GM03348 (cell line): Measurements from ENCODE around the gene VKORC1L1.
A peak's percentile ranks its signal among the peaks of the same experiment; 100 is the strongest.
"Not testable (repeated sequence)": the region's sequence is repeated elsewhere in the genome, so short reads cannot be mapped to it uniquely, and the experiment has no call there.

Experiments used
- DNase-seq: peaks from one replicate; pipeline ENCODE4 v3.0.0; 2012; ENCODE audit warnings: low spot score

VKORC1L1 gene

DNA sequence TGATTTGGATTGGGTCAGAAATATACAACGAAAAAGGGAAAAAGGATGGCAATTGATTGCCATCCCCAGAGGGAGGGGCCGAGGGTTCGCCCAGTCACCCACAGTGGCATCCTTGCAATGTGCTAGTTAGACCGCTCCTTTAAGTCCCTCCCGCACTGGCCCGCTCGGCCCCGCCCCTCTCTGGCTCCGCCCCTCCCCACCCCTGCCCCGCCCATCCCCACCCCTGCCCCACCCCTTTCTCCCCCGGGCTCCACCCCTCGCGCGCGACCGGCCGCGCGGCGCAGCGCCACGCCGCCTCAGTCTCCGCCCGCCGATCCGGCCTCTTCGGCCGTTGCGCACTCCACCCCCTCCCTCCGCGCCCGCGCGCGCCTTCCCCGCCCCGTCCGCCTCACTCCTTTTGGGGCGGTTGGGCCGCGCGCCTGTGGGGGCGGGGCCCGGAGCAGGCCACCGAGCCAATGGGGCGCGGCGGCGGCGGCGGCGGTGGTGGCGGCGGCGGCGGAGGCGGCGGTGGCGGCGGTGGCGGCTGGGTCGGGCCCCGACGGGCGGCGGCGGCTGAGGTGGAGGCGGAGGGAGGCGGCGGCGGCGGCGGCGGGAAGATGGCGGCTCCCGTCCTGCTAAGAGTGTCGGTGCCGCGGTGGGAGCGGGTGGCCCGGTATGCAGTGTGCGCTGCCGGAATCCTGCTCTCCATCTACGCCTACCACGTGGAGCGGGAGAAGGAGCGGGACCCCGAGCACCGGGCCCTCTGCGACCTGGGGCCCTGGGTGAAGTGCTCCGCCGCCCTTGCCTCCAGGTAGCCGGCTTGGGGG lies at the start of gene VKORC1L1:
Gene VKORC1L1 (plus strand): TSS at position 299 of the 806 bp plus-strand sequence. CDS start 298 bp downstream, at position 597.
- DNase-seq, result peak; percentile 98

DNA sequence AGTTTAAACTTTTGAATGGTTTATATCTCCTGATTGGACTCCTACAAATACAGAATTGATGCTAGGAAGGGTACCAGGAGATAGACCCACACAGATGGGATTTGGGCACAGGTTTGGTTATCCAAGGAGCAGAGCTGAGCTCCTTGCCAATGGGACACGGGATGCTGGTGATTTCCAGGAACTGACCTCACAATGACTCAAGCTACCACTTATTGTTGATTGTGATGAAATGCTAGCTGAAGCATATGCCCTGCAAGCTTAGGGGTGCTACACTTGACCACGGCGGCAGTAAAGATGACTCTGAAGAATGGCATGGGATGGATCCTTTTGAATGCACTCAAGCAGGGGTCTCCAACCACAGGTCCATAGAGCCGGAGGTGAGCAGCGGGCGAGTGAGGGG lies 45.5 kb upstream of the VKORC1L1 start:
- DNase-seq, result no peak

DNA sequence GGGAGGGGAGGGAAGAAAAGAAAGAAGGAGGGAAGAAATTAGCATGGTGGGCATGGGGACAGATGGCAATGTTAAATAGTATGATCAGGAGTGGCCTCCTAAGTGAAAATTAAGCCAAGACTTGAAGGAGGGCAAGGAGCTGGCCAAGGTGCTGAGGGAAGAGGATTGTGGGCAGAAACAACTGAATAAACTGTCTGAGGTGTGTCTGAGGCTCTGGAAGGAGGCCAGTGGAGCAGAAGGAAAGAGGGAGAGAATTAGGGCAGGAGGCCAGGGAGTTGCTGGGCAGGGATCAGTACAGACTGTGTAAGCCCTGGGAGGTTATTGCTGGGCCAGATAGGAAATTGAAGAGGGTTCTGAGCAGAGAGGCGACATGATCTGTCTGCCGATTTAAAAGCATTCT lies 40.6 kb upstream of the VKORC1L1 start:
- DNase-seq, result no peak

- not testable (repeated sequence) for DNase-seq
Measured at GRCh38 chr7:65836684-65837083, 36.2 kb upstream of the VKORC1L1 start.

DNA sequence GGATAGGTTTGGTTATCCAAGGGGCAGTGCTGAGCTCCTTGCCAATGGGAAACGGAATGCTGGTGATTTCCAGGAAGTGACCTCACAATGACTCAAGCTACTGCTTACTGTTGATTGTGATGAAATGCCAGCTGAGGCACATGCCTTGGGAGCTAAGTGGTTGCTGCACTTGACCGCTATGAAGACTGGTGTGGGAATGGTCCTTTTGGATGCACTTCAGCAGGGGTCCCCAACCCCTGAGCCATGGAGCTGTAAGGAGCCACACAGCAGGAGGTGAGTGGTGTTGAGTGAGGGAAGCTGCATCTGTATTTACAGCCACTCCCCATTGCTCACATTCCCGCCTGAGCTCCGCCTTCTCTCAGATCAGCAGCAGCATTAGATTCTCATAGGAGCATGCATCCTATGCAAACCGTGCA lies 35.3 kb upstream of the VKORC1L1 start:
- DNase-seq, result not testable (repeated sequence)

- DNase-seq, result no peak
Measured at GRCh38 chr7:65839846-65840245, 33.0 kb upstream of the VKORC1L1 start.

DNA sequence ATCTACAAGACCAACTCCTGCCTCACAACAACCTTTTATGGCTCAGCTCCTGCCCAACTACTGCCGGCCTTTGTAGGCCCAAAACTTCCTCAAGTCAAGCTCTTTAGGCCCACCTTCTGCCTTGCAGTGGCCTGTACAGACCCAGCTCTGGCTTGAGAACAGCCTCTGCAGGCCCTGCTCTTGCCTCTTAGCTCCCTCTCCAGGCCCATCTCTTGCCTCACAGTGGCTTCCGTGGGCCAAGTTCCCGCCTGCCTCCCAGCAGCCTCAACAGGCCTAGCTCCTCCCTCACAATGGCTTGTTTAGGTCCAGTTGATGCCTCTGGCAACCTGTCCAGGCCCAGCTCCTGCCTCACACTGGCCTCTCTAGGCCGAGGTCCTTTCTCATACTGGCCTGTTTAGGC lies 32.4 kb upstream of the VKORC1L1 start:
- DNase-seq, result no peak

GRCh38 chr7:65843616-65844015 lies 29.3 kb upstream of the VKORC1L1 start:
- DNase-seq, result not testable (repeated sequence)

- DNase-seq, result no peak
Measured at GRCh38 chr7:65846008-65846570, 26.8 kb upstream of the VKORC1L1 start.

DNA sequence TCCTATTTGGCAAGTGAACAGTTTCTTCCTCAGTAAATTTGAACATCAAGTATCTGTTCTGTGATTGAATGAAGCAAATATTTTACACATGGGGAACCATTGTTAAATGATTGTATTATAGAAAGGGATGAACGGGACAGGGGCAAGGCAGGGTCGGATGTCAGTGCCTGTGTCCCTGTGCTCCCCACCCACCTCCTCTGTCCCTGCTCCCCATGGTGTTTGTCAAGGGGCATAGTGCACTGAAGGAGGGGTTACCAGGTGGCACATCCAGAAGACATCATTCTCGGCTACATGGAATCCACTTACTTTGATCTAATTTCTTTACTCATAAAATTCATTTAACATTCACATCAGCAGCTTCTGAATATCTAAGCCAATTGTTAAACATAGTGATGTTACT lies 19.4 kb upstream of the VKORC1L1 start:
- DNase-seq, result not testable (repeated sequence)

- DNase-seq, result not testable (repeated sequence)
Measured at GRCh38 chr7:65853892-65854291, 19.0 kb upstream of the VKORC1L1 start.

- not testable (repeated sequence) for DNase-seq
Measured at GRCh38 chr7:65857321-65857894, 15.5 kb upstream of the VKORC1L1 start.

DNA sequence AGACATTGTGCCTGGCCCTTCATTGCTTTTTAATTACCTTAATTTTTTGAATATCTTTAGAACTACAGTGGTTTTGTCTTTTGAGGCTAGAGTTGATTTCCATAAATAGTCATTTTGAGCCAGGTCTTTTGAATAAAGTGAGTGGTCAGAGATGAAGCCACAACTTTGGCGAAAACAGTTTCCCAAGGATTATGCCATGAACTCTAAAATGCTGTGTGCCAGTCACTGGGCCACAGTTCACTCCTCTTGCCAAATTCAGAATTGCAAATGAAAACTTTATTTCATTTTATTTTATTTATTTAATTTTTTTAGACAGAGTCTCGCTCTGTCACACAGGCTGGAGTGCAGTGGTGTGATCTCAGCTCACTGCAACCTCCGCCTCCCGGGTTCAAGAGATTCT lies 14.2 kb upstream of the VKORC1L1 start:
- not testable (repeated sequence) for DNase-seq

DNA sequence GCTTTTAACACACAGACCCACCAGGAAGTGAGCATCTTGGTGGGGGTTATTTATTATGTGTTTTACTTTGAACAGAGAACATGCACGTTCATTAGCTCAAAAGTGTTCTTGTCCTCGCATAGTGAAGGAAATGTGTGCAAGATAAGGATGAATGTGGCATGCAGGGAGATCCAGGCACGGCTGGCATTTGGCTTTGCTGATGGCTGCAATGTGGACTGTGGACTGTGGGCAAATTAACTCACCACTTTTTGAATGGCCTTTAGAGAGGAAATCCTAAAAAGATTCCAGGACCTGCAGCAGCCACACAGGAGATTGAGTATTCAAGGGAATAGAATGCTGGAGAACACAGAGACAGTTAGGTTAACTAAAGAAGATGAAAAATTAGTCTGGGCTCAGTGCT lies 6.6 kb upstream of the VKORC1L1 start:
- not testable (repeated sequence) for DNase-seq

- not testable (repeated sequence) for DNase-seq
Measured at GRCh38 chr7:65867681-65868080, 5.2 kb upstream of the VKORC1L1 start.

GRCh38 chr7:65869312-65869711 lies 3.6 kb upstream of the VKORC1L1 start:
- peak; percentile 23 for DNase-seq

DNA sequence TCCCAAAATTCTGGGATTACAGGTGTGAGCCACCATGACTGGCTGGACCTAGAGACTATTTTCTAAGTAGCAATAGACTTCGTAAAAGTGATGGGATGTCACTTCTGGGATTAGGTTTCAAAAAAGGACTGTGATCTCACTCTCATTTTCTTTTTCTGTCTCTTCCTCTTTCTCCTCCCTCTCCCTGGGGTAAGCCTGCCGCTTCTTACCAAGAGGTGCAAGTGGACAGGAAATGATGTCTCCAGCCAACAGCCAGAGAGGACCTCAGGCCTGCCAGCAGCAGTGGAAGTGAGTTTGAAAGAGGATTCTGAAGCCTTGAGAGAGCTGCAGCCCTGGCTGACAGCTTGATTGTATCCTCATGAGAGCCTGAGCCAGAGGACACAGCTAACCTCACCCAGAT lies 1.4 kb upstream of the VKORC1L1 start:
- not testable (repeated sequence) for DNase-seq

DNA sequence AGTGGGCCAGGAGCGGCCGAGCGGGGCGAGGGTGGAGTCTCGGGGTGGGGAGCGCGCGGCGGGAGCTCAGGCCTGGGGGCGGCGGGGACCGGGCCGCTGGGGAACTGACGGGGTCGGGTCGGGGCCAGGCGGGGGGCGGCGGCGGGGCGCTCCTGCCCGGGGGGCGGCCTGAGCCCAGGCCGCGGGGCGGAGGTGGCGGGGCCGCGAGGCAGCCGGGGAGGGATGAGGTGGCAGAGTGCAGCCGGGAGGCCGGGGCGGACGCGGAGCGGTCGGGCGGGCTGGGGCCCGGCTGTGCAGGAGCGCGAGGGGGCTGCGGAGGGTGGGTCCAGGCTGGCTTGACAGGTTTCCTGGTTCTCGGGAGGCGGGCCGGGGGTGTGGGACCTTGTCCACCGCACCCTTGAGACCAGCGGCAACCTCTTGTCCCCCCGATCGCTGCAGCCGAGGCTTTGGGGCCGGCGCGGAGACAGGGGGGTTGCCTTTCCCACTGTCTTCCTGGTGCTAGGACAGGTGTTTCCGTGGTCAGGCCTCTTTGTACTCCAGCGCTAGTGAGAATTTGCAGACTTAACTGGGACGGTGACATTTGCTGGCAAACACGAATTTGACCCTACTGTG lies 814 bp downstream of the VKORC1L1 start:
- DNase-seq, result peak; percentile 26

DNA sequence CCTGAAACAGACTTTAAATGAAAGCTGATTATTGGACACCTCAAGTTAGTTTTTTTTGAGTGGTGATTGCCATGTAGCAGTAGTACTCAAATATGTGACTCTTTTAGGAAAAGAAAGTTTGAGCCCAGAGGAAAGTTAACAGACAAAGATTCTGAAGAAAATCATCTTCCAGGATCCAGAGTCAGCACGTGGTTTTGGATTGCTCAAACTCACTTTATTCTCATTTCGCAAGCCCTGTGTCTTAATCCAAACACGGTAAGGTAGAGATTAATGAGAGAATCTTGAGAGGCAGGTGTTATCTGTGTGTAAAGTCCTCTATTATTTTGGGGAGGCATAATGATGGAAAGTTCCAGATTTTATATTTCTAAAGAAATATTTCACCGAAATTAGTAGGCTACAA lies 2.8 kb downstream of the VKORC1L1 start:
- not testable (repeated sequence) for DNase-seq

- not testable (repeated sequence) for DNase-seq
Measured at GRCh38 chr7:65879292-65880153, 6.6 kb downstream of the VKORC1L1 start.

DNA sequence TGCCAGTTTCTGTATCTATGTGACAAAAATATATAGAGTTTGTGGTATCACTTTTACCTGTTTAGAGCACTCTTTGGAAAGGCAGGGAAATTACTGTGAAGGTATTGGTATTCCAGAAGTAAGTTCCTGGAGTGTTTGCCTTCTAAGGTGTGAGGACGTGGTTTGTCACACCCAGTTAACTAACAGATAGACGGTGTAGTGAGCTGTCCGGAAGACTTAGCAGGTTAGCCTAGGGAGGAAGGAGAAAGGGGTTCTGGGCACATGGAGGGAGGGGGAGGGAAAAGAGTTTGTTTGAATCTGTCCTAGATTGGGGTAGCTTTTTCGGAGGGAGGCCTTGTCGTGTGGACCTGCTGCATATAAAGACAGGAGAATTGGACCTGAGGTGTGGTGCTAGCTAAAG lies 7.4 kb downstream of the VKORC1L1 start:
- DNase-seq, result not testable (repeated sequence)

GRCh38 chr7:65884983-65885382 lies 12.1 kb downstream of the VKORC1L1 start:
- not testable (repeated sequence) for DNase-seq
